RWPE2 (cell line): ENCODE data around the gene CA7.

Source experiments
- ATAC-seq: fragments of 200-7000 bp; cut with Tn5 transposase; 3 replicates; pipeline ENCODE4 v1.9.1; 2021; ENCODE audit warnings: low read depth
- DNase-seq: peaks from one replicate; pipeline ENCODE4 v3.0.0-alpha.2; 2020; ENCODE audit warnings: low spot score
- H3K27ac ChIP-seq: fragments of 450-650 bp; 2 replicates; pipeline ENCODE4 v1.5.1; 2017; ENCODE audit warnings: mild to moderate bottlenecking; ENCODE audit not compliant: poor library complexity, severe bottlenecking
- H3K27me3 ChIP-seq: fragments of 250-450 bp; sonication (Bioruptor Pico); 2 replicates; pipeline ENCODE4 v1.5.1; 2021; ENCODE audit warnings: mild to moderate bottlenecking, moderate library complexity; ENCODE audit not compliant: insufficient read depth, poor library complexity, severe bottlenecking
- H3K36me3 ChIP-seq: fragments of 250-450 bp; sonication (Bioruptor Pico); 2 replicates; pipeline ENCODE4 v1.5.1; 2020; ENCODE audit warnings: low read depth, mild to moderate bottlenecking, moderate library complexity
- H3K4me1 ChIP-seq: fragments of 250-450 bp; sonication (Bioruptor Pico); 2 replicates; pipeline ENCODE4 v1.5.1; 2021; ENCODE audit warnings: mild to moderate bottlenecking, moderate library complexity; ENCODE audit not compliant: insufficient read depth, poor library complexity, severe bottlenecking
- H3K4me3 ChIP-seq: fragments of 250-450 bp; sonication (Bioruptor Pico); 2 replicates; pipeline ENCODE4 v1.5.1; 2021; ENCODE audit warnings: mild to moderate bottlenecking, moderate library complexity; ENCODE audit not compliant: severe bottlenecking
- H3K9me3 ChIP-seq: fragments of 250-450 bp; sonication (Bioruptor Pico); 2 replicates; pipeline ENCODE4 v1.5.1; 2021; ENCODE audit warnings: mild to moderate bottlenecking, moderate library complexity; ENCODE audit not compliant: severe bottlenecking
- TF ChIP-seq, protein P1 (sequence below): fragments of 450-650 bp; IDR thresholded peaks from one replicate; pipeline ENCODE4 v1.5.1; 2017; ENCODE audit warnings: mild to moderate bottlenecking, moderate library complexity; ENCODE audit not compliant: poor library complexity, severe bottlenecking

The CA7 gene

GRCh38 chr16:66824006-66824405 lies 20.2 kb upstream of the CA7 start:
- Histone ChIP-seq H3K27ac (no peak overlapping the region), H3K4me1 (no peaks in the 10 kb centered on the region), H3K4me3 (no peak overlapping the region), H3K36me3 (peaks cover 83% of the 10 kb centered on the region), H3K27me3 (no peaks in the 10 kb centered on the region), H3K9me3 (no peaks in the 10 kb centered on the region)
- peak; percentile 27; the same call in 1 of the 3 replicates for ATAC-seq
- no peak for DNase-seq
- TF ChIP-seq, protein P1, sequence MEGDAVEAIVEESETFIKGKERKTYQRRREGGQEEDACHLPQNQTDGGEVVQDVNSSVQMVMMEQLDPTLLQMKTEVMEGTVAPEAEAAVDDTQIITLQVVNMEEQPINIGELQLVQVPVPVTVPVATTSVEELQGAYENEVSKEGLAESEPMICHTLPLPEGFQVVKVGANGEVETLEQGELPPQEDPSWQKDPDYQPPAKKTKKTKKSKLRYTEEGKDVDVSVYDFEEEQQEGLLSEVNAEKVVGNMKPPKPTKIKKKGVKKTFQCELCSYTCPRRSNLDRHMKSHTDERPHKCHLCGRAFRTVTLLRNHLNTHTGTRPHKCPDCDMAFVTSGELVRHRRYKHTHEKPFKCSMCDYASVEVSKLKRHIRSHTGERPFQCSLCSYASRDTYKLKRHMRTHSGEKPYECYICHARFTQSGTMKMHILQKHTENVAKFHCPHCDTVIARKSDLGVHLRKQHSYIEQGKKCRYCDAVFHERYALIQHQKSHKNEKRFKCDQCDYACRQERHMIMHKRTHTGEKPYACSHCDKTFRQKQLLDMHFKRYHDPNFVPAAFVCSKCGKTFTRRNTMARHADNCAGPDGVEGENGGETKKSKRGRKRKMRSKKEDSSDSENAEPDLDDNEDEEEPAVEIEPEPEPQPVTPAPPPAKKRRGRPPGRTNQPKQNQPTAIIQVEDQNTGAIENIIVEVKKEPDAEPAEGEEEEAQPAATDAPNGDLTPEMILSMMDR: no peak

DNA sequence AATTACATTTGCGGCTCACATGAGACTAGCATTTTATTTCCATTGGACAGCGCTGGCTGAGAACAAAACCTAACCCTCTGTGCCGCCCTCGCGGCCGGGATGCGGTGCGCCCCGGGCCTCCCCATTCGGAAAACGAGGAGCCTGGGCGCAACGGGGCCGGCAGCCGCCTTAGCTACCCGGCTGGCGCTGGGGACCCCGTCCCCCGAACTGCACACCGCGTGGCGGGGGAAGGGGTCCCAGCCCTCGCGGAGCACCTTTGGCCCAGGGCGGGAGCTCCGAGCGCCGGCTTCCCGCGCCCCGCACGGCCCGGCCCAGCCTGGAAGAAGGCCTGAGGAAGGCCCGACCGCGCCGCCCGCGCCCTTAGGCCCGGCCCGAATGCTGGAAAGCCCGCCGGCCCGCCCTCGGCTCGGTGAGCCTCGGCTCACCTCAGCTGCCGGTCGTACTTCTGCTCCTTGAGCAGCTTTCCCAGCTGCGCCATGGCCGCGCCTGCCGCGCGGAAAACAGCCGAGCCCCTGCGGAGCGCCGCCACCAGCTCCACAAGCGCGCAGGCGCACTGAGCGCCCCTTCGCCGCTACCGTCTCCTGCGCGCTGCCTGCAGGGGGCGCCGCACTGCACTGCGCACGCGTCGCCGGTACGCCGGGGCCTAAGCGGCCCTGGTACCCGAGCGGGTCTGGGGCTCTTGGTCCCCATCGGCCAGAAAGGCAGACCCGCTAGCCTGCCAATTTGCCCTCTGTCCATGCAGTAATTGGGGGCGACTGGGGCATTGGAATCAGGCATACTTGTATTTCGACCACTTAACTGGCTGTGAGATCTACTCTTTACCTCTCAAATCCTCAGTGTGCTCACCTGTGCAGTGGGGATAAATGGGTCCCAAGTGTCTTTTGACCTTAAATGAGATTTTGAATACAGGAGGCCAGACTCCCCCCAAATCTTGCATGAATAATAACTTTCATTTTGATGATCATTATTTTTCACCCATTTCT lies 13.5 kb upstream of the CA7 start, which contains the start of gene NAE1:
NAE1 (minus strand) TSS at position 555 of the 983 bp plus-strand sequence; CDS start at position 478, 77 bp downstream.
- TF ChIP-seq, protein P1: peak; percentile 98
- ATAC-seq: peak; percentile 86
- peak within 1 kb of the TSS; percentile 79 for H3K4me3 ChIP-seq
- peak; percentile 76 for DNase-seq
- no peaks in the 10 kb centered on the region for H3K9me3 ChIP-seq
- no peaks in the 10 kb centered on the region for H3K27me3 ChIP-seq
- peak within 1 kb of the TSS; percentile 50 for H3K27ac ChIP-seq
- H3K4me1 ChIP-seq: peaks cover 15% of the 10 kb centered on the region
- peaks cover 27% of the 10 kb centered on the region for H3K36me3 ChIP-seq

DNA sequence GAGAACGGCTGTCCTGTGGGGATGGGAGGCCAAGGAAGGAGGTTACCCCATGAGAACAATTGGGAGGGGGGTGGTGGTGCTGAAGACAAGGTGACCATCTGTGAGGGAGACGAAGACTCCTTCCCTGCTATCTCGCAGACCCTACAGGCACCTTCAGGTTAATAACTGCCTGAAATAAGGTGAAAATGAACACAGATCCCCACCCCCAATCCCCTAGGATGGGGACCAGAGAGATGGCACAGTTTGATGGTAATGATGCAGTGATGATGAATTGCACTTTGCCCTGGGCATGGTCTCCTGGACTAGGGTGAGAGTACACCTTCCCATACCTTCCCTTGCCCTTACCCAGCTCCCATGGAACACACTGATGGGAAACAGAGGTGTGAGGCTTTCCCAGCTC lies 12.0 kb upstream of the CA7 start:
- Histone ChIP-seq H3K4me3 (no peak overlapping the region), H3K36me3 (peaks cover 12% of the 10 kb centered on the region), H3K9me3 (no peaks in the 10 kb centered on the region), H3K27ac (peak overlapping the region; percentile 10), H3K4me1 (peaks cover 15% of the 10 kb centered on the region), H3K27me3 (no peaks in the 10 kb centered on the region)
- TF ChIP-seq, protein P1: no peak
- no peak for ATAC-seq
- DNase-seq: no peak

- TF ChIP-seq, protein P1: no peak
- Histone ChIP-seq H3K9me3 (no peaks in the 10 kb centered on the region), H3K36me3 (peaks cover 9% of the 10 kb centered on the region; the same call in 1 of the 2 replicates), H3K4me1 (peaks cover 15% of the 10 kb centered on the region), H3K27ac (peak overlapping the region; percentile 10), H3K4me3 (no peak overlapping the region), H3K27me3 (no peaks in the 10 kb centered on the region)
- peak; percentile 24; the same call in 2 of the 3 replicates for ATAC-seq
- DNase-seq: no peak
Observed at GRCh38 chr16:66832661-66833305, 11.4 kb upstream of the CA7 start.
